RWPE1 (cell line): ENCODE data around the gene MPV17.

Experiments
- CTCF ChIA-PET: fragments of 350-600 bp; sonication (Branson Sonifier 250); formaldehyde crosslinking; extraction: SDS; loops from one replicate; lab custom pipeline; 2021; lab: Yijun Ruan, JAX
- POLR2A ChIA-PET: fragments of 400-600 bp; formaldehyde crosslinking; extraction: SDS; loops from one replicate; lab custom pipeline; 2020; ENCODE audit warnings: antibody characterized with exemption; ENCODE audit not compliant: low non-redundant PET; lab: Yijun Ruan, JAX
- DNase-seq: peaks from one replicate; pipeline ENCODE4 v3.0.0; 2012; ENCODE audit warnings: low spot score
- H3K27ac ChIP-seq: fragments of 450-650 bp; 2 replicates; pipeline ENCODE4 v1.5.1; 2017
- TF ChIP-seq, protein P1 (sequence below): fragments of 450-650 bp; conservative IDR thresholded peaks from 2 replicates; pipeline ENCODE4 v1.5.1; 2017; ENCODE audit warnings: low read depth, mild to moderate bottlenecking

Gene MPV17

DNA sequence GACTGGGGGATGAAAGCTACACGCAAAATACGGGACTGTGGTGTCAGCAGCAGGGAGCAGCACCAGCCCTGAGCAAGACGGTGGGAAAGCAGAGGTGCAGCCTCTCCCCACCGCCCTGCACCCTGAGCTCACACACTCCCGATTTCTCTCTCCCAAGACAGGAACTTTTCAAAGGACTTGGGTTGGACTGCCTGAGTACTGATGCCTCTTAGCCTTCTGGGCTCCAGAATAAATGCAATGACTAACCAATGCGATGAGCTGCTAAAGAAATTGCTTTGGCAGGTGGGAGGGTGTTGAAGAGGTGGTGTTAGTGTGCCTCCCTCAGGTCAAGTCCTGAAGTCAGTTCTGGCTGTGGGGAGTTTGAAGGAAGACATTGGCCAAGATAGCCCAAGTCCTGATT lies 31.0 kb downstream of the MPV17 start:
- H3K27ac ChIP-seq: no peak overlapping the region
- CTCF ChIA-PET: interaction anchor here (0.6 to 2.3 kb wide), 4 partner anchors 11 to 840 kb away, joined by 3 to 12 read pairs (median 7); no protein-coding TSS in a partner anchor
- DNase-seq: no peak
- TF ChIP-seq, protein P1, sequence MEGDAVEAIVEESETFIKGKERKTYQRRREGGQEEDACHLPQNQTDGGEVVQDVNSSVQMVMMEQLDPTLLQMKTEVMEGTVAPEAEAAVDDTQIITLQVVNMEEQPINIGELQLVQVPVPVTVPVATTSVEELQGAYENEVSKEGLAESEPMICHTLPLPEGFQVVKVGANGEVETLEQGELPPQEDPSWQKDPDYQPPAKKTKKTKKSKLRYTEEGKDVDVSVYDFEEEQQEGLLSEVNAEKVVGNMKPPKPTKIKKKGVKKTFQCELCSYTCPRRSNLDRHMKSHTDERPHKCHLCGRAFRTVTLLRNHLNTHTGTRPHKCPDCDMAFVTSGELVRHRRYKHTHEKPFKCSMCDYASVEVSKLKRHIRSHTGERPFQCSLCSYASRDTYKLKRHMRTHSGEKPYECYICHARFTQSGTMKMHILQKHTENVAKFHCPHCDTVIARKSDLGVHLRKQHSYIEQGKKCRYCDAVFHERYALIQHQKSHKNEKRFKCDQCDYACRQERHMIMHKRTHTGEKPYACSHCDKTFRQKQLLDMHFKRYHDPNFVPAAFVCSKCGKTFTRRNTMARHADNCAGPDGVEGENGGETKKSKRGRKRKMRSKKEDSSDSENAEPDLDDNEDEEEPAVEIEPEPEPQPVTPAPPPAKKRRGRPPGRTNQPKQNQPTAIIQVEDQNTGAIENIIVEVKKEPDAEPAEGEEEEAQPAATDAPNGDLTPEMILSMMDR: no peak
- POLR2A ChIA-PET: no interaction called here

- ChIA-PET POLR2A (no interaction called here), CTCF (no interaction called here)
- H3K27ac ChIP-seq: no peak overlapping the region
- TF ChIP-seq, protein P1: no peak
- no peak for DNase-seq
Measured at GRCh38 chr2:27290549-27290948, 32.3 kb downstream of the MPV17 start.

DNA sequence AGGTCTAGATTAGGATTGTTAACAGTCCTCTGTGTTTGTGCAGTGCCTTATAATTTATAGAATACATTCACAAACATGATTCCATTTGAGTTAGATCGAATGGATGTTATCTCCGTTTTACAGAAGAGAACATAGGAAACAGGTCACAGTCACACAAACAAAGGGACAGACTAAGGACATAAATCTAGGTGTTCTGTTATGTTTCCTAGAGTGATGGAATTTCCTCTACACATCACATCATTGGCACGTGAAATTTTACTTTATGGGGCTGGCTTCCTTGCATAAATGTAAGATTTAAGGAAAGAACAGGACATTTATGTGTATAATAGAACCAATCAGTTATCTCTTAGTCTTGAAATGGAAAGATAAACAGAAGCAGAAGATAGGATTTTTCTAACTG lies 34.3 kb downstream of the MPV17 start:
- no peak for DNase-seq
- TF ChIP-seq, protein P1: no peak
- ChIA-PET CTCF (interaction anchor here (0.9 kb wide), 1 partner anchor 9 kb away, joined by 5 read pairs; no protein-coding TSS in a partner anchor), POLR2A (no interaction called here)
- H3K27ac ChIP-seq: no peak overlapping the region

- no peak overlapping the region for H3K27ac ChIP-seq
- CTCF ChIA-PET: no interaction called here
- no peak for DNase-seq
- TF ChIP-seq, protein P1: no peak
- POLR2A ChIA-PET: no interaction called here
Measured at GRCh38 chr2:27285481-27285880, 37.4 kb downstream of the MPV17 start.

DNA sequence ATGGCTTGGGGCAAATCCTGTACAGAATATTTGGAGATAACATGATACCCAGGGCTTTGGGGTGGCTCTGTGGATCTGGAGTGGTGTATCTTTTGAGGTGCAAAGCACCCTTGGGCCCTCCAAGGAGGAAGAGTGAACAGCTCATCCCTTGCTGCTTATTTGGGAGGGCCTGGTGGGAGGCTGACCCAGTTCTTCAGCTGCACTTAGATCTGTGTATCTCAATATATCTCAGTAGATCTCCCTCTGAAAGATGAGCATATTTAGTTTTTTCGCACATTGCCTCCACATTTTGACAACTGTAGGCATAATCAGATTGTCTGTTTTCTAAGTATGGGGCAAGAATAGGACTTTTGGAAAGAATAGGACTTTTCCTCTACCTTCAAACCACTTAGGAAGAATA lies 37.9 kb downstream of the MPV17 start:
- CTCF ChIA-PET: no interaction called here
- DNase-seq: no peak
- POLR2A ChIA-PET: no interaction called here
- TF ChIP-seq, protein P1: no peak
- no peak overlapping the region for H3K27ac ChIP-seq

- ChIA-PET CTCF (interaction anchor here (0.7 kb wide), 1 partner anchor 17 kb away, joined by 3 read pairs; no protein-coding TSS in a partner anchor), POLR2A (interaction anchor here (0.6 kb wide), 1 partner anchor 32 kb away, joined by 3 read pairs; no protein-coding TSS in a partner anchor)
- no peak overlapping the region for H3K27ac ChIP-seq
- TF ChIP-seq, protein P1: no peak
- DNase-seq: no peak
Measured at GRCh38 chr2:27282892-27283291, 40.0 kb downstream of the MPV17 start.
